Astrocyte of the cerebellum (primary cell): ENCODE data around the gene SPEF1.
"Not testable (repeated sequence)": the region's sequence is repeated elsewhere in the genome, so short reads cannot be mapped to it uniquely, and the experiment has no call there.

Experiments
- DNase-seq: peaks from one replicate; pipeline ENCODE4 v3.0.0-alpha.2; 2011; ENCODE audit warnings: low read depth
- H3K4me3 ChIP-seq: 2 replicates; pipeline ENCODE4 v1.5.1; 2011; ENCODE audit warnings: mild to moderate bottlenecking, low read depth, low read length, moderate library complexity
- CTCF ChIP-seq: IDR thresholded peaks from 2 replicates; pipeline ENCODE4 v1.5.1; 2012; ENCODE audit warnings: low read length, low read depth, moderate library complexity, mild to moderate bottlenecking; ENCODE audit errors: missing control alignments
- in situ Hi-C: cut with HindIII; loops from 2 replicates; pipeline ENCODE4 v1.10.0; 2017; ENCODE audit warnings: low sequenced_read_pairs

Gene SPEF1

DNA sequence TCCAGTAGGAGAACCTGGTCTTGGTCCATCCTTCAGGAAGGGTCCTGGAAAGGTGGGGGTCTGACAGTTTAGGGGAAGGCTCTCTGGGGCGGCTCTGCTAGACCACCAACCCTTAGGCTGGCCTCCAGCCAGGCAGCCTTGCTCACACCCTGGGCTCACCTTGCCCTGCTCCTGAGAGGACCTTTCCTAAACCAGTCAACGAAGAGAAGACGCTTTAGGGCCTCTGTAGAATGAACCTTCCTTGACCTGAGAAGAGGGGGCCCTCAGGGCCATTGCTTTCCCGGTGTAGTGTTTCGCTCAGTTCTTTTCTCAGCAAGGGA lies 15.9 kb upstream of the SPEF1 start:
- DNase-seq, result no peak
- H3K4me3 ChIP-seq, result peak overlapping the region; percentile 58
- no peak for TF ChIP-seq CTCF
- in situ Hi-C loops, result no loop called here

GRCh38 chr20:3796477-3797225 lies 15.4 kb upstream of the SPEF1 start:
- DNase-seq, result no peak
- in situ Hi-C loops, result no loop called here
- H3K4me3 ChIP-seq, result peak overlapping the region; percentile 58
- TF ChIP-seq CTCF, result no peak

GRCh38 chr20:3795511-3796468 lies 14.5 kb upstream of the SPEF1 start, which contains the start of gene CDC25B:
Gene CDC25B, plus strand, starts transcription at chr20:3796310. Its CDS starts 222 bp downstream, at chr20:3796532.
- peak; percentile 66 for DNase-seq
- in situ Hi-C loops, result no loop called here
- TF ChIP-seq CTCF, result peak; percentile 46
- peak within 1 kb of the TSS; percentile 58 for H3K4me3 ChIP-seq

- TF ChIP-seq CTCF, result no peak
- peak overlapping the region; percentile 58 for H3K4me3 ChIP-seq
- DNase-seq, result no peak
- in situ Hi-C loops, result no loop called here
Observed at GRCh38 chr20:3794701-3795420, 13.6 kb upstream of the SPEF1 start.

- DNase-seq, H3K4me3 ChIP-seq, in situ Hi-C loops: not testable (repeated sequence)
Observed at GRCh38 chr20:3794168-3794567, 12.9 kb upstream of the SPEF1 start.

- H3K4me3 ChIP-seq, in situ Hi-C loops, DNase-seq: not testable (repeated sequence)
Observed at GRCh38 chr20:3789201-3789600, 8.0 kb upstream of the SPEF1 start.

DNA sequence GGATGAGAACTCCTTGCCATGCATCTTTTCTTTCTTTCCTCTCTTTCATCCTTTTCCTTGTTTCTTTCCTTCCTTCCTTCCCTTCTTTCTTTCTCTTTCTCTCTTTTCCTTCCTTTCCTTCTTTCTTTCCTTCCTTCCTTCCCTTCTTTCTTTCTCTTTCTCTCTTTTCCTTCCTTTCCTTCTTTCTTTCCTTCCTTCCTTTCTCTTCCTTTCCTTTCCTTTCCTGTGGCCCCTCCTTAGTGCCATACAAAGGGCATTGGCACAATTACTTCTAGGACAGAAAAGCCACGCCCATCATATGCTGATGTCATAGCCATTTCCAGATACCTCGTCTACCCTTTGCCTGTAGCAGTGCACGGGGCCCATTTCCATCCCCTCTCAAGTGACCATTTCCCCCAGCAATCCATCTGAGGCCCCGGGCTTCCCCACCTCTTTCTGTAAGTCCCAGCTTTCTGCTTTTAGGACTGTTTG lies 7.5 kb upstream of the SPEF1 start:
- in situ Hi-C loops, result no loop called here
- TF ChIP-seq CTCF, result no peak
- DNase-seq, result no peak
- no peak overlapping the region for H3K4me3 ChIP-seq
